NCI-H526 treated with DMSO at 0.1 percent for 48 hours (cell line): Measurements from ENCODE around the gene MBP.
"Not testable (repeated sequence)": the region's sequence is repeated elsewhere in the genome, so short reads cannot be mapped to it uniquely, and the experiment has no call there.

Source experiments
- DNase-seq: peaks from one replicate; lab custom pipeline; 2025; lab: John Stamatoyannopoulos, UW

MBP gene

DNA sequence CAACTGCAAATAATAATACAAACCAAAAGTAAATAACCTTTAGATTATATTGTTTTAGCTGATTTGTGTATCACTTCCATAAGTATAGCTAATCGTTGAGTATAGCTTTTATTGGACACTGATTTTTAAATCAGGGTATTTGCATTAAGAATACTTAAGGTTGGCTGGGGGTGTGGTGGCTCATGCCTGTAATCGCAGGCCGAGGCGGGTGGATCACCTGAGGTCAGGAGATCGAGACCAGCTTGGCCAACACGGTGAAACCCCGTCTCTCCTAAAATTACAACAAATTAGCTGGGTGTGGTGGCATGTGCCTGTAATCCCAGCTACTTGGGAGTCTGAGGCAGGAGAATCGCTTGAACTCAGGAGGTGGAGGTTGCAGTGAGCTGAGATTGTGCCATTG lies 188.2 kb downstream of the MBP start:
- DNase-seq: not testable (repeated sequence)

DNA sequence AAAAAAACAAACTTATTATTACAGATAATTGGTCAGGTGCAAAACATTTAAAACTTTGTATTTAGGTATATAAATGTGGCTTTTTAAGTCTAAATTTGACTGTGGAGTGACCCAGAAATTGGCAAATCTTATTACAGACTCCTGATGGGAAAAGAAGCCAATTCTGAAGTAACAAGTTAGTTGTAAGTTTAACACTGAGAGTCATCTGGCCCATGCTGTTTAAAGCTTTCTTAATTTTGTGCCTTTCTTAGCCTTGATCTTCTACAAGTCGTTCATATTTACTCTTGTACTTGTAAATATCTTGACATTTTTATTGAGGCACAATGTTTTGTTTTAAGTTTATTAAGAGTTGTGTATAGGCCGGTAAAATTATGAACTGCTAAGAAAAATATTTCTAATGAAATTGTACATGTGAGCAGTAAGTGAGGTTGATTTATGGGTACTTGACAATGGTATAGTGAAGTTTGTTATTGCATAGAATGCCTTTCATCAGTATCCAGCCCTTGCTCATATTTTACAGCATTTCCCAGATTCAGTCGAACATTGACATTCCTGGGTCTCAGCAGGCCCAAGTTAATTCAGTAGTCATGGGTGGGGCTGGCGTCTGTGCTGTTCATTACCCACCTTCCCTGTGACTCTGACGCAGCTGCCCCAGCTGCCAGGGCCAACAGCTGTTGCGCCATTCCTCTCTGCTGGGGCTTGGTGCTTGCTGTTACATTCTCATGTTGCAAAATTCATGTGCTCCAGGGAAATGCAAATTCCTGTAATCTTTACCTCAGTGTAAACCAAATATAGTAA lies 188.8 kb downstream of the MBP start:
- no peak for DNase-seq

DNA sequence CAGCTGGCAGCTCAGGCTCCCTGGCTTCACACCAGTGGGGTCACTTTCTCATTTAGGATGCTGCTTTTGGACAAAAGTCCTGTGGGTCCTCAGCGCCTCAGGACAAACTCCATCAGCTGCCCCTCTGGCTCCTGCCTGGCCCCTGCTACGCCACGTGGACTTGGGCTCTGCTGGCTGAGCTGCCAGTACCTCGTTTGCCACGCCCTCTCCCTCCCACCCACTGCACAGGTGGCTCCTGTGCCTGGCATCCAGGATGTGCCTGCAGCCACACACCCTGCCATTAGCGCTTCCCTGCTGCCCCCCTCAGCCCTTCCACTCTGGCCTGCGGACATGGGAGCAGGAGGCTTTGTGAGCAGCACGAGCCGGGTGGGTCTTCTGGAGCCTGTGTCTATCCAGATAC lies 191.3 kb downstream of the MBP start:
- no peak for DNase-seq

DNA sequence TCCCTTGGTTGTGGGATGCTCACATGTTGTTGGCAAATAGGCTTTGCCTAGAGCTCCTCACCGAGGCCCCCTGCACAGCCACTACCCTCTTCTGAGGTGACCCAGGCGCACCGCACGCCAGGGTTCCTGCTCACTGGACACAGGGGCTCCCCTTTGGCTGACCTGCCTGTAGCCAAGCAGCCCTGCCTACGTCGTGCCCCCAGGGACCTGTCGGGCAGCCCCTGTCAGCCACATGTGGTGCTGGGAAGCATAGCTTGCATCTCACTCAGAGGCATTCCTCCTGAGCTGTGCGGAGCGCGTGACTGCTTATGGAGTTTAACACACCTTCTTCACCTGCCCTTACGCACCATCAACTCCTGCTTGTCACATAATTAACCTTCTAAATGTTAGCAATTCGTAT lies 194.0 kb downstream of the MBP start:
- DNase-seq: no peak

DNA sequence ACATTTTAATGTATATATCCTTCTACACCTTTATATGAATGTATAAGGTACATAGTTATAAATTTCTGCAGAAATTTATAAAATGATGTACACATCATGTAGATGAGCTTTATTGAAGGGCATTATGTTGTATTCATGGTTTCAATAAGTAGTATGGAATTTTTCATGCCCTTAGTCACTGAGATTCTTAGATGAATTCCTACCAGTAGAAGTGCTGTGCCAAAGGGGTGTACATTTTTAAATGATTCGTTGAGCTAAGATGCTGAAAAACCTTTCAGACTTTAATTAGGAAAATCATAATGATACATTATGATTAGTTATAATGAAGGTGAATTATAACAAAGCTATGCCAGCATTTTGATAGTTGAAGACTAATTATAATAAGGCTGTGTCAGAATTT lies 195.0 kb downstream of the MBP start:
- no peak for DNase-seq

DNA sequence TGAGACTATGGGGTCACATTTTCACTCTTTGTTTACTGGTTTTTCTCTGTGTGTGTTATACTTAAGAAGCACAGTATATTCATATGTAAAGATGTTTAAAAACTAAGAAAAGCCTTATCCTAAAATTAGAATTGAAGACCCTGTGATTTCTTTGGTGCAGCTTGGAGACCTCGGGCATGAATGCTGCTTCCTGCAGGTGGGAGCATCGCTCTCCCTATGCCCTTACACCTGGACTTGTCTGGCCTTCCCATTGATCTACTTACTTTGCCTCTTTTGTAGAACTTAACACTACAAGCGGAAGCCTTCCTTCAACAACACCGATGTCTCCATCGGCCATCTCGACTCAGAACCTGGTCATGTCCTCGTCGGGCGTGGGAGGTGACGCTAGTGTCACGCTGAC lies 195.7 kb downstream of the MBP start:
- DNase-seq: no peak

DNA sequence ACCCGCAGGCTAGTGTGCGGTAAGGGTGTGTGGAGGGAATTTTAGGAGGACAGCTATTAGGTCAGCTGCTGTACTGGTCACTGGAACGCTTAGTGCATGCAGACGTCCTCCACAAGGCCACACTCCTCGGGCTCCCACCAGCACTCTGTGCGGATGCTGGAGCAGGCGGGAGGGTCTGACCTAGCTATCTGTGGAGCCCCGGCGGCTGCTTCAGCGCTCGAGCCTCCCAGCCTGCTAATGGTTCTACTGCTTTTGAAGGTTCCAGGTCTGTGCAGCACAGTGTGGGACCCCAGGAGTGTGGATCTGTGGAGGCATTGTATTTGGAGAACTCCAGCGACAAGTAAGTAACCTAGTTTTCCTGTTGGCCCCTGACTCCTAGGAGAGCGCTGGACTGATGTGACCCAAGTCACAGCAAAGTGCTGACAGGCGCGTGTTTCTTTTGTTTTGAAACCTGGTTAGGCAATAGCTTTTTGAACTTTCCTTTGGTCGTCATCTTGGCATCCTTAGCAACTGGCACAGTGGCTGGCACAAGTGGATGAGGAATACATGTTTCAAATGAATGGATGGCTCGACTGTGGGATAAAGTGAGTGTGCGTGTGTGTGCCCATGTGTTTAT lies 196.8 kb downstream of the MBP start:
- no peak for DNase-seq

DNA sequence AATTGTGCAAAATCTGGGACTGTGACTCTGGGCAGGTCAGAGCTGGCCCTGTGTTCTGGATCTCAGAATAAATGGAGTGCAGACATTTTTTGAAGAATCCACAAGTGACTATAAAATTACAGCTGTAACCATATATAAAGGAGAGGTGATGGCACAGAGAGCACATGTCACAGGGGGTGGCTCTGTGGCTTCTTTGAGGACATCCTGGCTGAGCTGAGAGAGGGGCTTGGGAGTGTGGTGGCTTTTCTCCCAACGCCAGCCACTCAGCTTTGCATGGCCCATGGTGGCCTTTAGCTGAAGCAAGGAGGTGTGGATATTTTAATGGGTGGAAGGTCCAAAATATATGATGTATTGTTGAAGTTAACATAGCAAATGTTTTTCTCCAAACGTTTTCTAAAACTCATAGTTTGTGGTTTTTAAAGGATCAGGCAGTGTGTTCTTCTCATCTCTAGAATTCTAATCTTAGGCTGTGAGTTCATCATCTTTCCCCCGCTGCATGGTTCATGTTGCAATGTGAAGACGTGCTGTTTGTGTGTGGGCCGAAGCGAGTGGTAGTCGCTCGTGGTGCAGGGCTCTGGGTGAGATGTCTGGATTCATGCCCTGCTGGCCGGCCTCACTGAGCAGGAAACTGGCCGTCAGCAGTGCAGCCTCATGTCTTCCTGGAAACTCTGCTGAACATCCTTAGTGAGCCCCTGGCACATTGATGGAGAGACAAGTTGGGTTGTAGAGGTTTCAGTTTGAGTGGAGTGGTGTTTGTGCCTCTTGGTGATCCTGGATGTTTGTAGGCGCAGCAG lies 200.4 kb downstream of the MBP start:
- no peak for DNase-seq

DNA sequence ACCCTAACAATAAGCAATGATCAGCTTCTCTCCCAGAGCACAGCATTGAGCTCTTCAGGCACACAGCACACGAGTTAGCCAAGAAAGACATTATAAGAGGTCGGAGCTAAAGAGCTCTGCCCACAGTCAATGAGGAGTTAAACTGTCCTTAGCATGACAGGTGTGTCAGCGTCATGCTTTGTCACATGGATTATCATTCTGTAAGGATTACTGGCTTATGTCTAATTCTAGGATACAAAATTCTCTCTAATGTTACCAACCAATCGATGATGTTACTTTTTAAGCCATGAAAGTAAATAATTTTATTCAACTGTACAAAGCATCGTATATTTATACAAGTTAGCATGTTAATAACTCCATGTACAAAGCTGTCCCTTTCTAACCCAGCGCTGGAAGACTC lies 201.4 kb downstream of the MBP start:
- no peak for DNase-seq
